K562 (cell line): Measurements from ENCODE around the gene TMBIM4. TPM values are rescaled to one million over a fixed set of nuclear protein-coding genes. Genes with fewer than 3 reads are reported as not detected.
"Not testable (repeated sequence)": the region's sequence is repeated elsewhere in the genome, so short reads cannot be mapped to it uniquely, and the experiment has no call there.

ENCODE experiments used
- ATAC-seq: fragments of 200-7000 bp; cut with Tn5 transposase; 3 replicates; pipeline ENCODE4 v1.9.1; 2020; ENCODE audit warnings: moderate library complexity
- BruUV-seq: library from RNA; stranded (reverse); fragments of 400-500 nt; replicated peaks from 2 replicates; lab custom pipeline; 2021; lab: Mats Ljungman, UMichigan
- CTCF ChIA-PET: fragments of 300-600 bp; formaldehyde crosslinking; extraction: SDS; loops from one replicate; lab custom pipeline; 2021; ENCODE audit warnings: low intra/inter-chr PET ratio; lab: Yijun Ruan, JAX
- POLR2A ChIA-PET: fragments of 300-600, 350-650 bp; sonication (Branson Sonifier 250); formaldehyde crosslinking; extraction: SDS; loops from one replicate; lab custom pipeline; 2021; ENCODE audit warnings: antibody characterized with exemption, inconsistent platforms; lab: Yijun Ruan, JAX
- DNase-seq, 4 experiments: peaks; one replicate each; pipeline versions ENCODE4 v3.0.0 to v3.0.0-alpha.2; 2011 to 2018; ENCODE audit warnings: low spot score in 3 of 4, mixed read lengths in 3 of 4; ENCODE audit errors: extremely low read depth in 1 of 4
- FAIRE-seq: peaks from 2 replicates; lab custom pipeline; 2011; peaks lifted over from hg19 to GRCh38; lab: Jason Lieb, UNC
- H2AFZ ChIP-seq: 2 replicates; pipeline ENCODE4 v1.6.0; 2011; ENCODE audit warnings: low read depth, low read length, control low read depth, inconsistent platforms
- H3K27ac ChIP-seq: fragments of 200-600 bp; 3 replicates; pipeline ENCODE4 v1.8.0; 2011; ENCODE audit warnings: low read depth, mild to moderate bottlenecking, control low read depth, inconsistent platforms, low read length, moderate library complexity, mixed read lengths; ENCODE audit errors: extremely low read depth
- H3K27me3 ChIP-seq, 2 experiments: fragments of 300-600 bp in 1 of 2; 2 replicates in 1 of 2; 3 replicates in 1 of 2; pipeline versions ENCODE4 v1.6.0 to v1.8.0; 2011; ENCODE audit warnings: inconsistent platforms in 2 of 2, low read length in 2 of 2, mild to moderate bottlenecking in 1 of 2, mixed read lengths in 1 of 2, moderate library complexity in 1 of 2; ENCODE audit not compliant: control insufficient read depth in 2 of 2, insufficient read depth in 2 of 2
- H3K36me3 ChIP-seq: fragments of 300-600 bp; 3 replicates; pipeline ENCODE4 v1.8.0; 2011; ENCODE audit warnings: mild to moderate bottlenecking, low read length, inconsistent platforms; ENCODE audit not compliant: control insufficient read depth, insufficient read depth
- H3K4me1 ChIP-seq, 2 experiments: fragments of 200-600 bp in 1 of 2; replicated peaks in 1 of 2; 2 replicates in 1 of 2; 3 replicates in 1 of 2; pipeline versions ENCODE4 v1.5.1 to v1.8.0; 2011; ENCODE audit warnings: inconsistent platforms in 2 of 2, low read length in 2 of 2, mild to moderate bottlenecking in 1 of 2, mixed read lengths in 1 of 2, moderate library complexity in 1 of 2; ENCODE audit not compliant: control insufficient read depth in 2 of 2, insufficient read depth in 2 of 2
- H3K4me2 ChIP-seq: 2 replicates; pipeline ENCODE4 v1.6.1; 2011; ENCODE audit warnings: low read length, control low read depth, inconsistent platforms, mixed read lengths; ENCODE audit not compliant: insufficient read depth
- H3K4me3 ChIP-seq: fragments of 200-600 bp; sonication (generic), shearing (Covaris generic); 2 replicates; pipeline ENCODE4 v1.5.1; 2016; ENCODE audit warnings: control low read depth, inconsistent platforms
- H3K79me2 ChIP-seq: fragments of 200-600 bp; 3 replicates; pipeline ENCODE4 v1.8.0; 2011; ENCODE audit warnings: low read length, inconsistent platforms; ENCODE audit not compliant: control insufficient read depth, insufficient read depth
- H3K9ac ChIP-seq, 2 experiments: 2 replicates each; pipeline versions ENCODE4 v1.6.0 to v1.6.1; 2011; ENCODE audit warnings: low read depth in 2 of 2, low read length in 2 of 2, control low read depth in 1 of 2, inconsistent platforms in 1 of 2, mild to moderate bottlenecking in 1 of 2, mixed read lengths in 1 of 2; ENCODE audit not compliant: insufficient read depth in 1 of 2
- H3K9me1 ChIP-seq: one replicate; pipeline ENCODE4 v1.6.0; 2011; ENCODE audit warnings: inconsistent platforms, mild to moderate bottlenecking, low read length, moderate library complexity; ENCODE audit not compliant: control insufficient read depth, insufficient read depth
- H3K9me3 ChIP-seq: replicated peaks from 2 replicates; pipeline ENCODE4 v1.5.1; 2011; ENCODE audit warnings: low read depth, low read length, inconsistent platforms; ENCODE audit not compliant: control insufficient read depth, insufficient read depth
- H4K20me1 ChIP-seq: replicated peaks from 2 replicates; pipeline ENCODE4 v1.6.1; 2011; ENCODE audit warnings: low read length, inconsistent platforms, mixed read lengths; ENCODE audit not compliant: control insufficient read depth, insufficient read depth
- BCOR ChIP-seq: fragments of 450-650 bp; IDR thresholded peaks from 2 replicates; pipeline ENCODE4 v1.6.1; 2016
- CBX3 ChIP-seq, 2 experiments: IDR thresholded peaks; 1 replicate in 1 of 2; 2 replicates in 1 of 2; pipeline ENCODE4 v1.6.1; 2012; ENCODE audit warnings: inconsistent platforms in 2 of 2, low read length in 2 of 2, borderline replicate concordance in 1 of 2, control low read depth in 1 of 2
- EHMT2 ChIP-seq: fragments of 450-650 bp; IDR thresholded peaks from 2 replicates; pipeline ENCODE4 v1.6.1; 2018; ENCODE audit warnings: antibody characterized with exemption
- KDM1A ChIP-seq, 2 experiments: fragments of 450-650 bp; IDR thresholded peaks; 2 replicates each; pipeline ENCODE4 v1.6.1; 2016; ENCODE audit warnings: mild to moderate bottlenecking in 2 of 2
- ZNF146 ChIP-seq: IDR thresholded peaks from one replicate; pipeline ENCODE4 v1.6.1; 2018; ENCODE audit warnings: missing compliant biosample characterization; ENCODE audit not compliant: unreplicated experiment
- WGBS: fragments of 100-300 bp; shearing (Covaris generic); methylation state at CpG from one replicate; pipeline ENCODE4 v1.1.6; 2016; ENCODE audit warnings: low coverage, mixed read lengths; ENCODE audit not compliant: insufficient coverage; ENCODE audit errors: missing lambda C conversion rate; 5-methylcytosine and 5-hydroxymethylcytosine counted together
- in situ Hi-C: fragments of 300-500 bp; cut with MboI; formaldehyde crosslinking; loops from 4 replicates; pipeline ENCODE4 v1.15.0; 2018; ENCODE audit warnings: inconsistent platforms, mixed read lengths
- intact Hi-C: fragments of 100-400 bp; cut with micrococcal nuclease; formaldehyde crosslinking; loops from 2 replicates; pipeline ENCODE4 v1.14.2; 2022
- polyA plus RNA-seq, 8 experiments: library from polyadenylated mRNA; depleted of rRNA in 4 of 8; stranded (reverse) in 5 of 8; unstranded in 3 of 8; fragments of >200 nt; fragmentation: Nextera tagmentation in 2 of 8; fragmentation: Illumina TruSeq in 1 of 8; extraction: Ambion mirVana in 2 of 8; extraction: Trizol in 1 of 8; gene quantifications; 2 replicates each; pipeline versions ENCODE4 v1.2.1 to v1.2.3, GENCODE V29; 2011 to 2014; ENCODE audit warnings: inconsistent platforms in 1 of 8, missing spikeins in 1 of 8
- total RNA-seq, 7 experiments: library from RNA; depleted of rRNA in 6 of 7; stranded (reverse); fragments of >200 nt in 6 of 7; fragmentation: Illumina TruSeq in 2 of 7; extraction: Trizol in 2 of 7; gene quantifications; 2 replicates each; pipeline versions ENCODE4 v1.2.1 to v1.2.3, GENCODE V29; 2011 to 2021; ENCODE audit warnings: low replicate concordance in 1 of 7

TMBIM4 gene
- total and polyA plus RNA-seq, 9 of the 15 experiments (the other 6 are each of a cell fraction or from before 2014, with no cell fraction given): 18.6 to 272 (median 50.0) TPM

GRCh38 chr12:66187036-66187435 lies 17.2 kb upstream of the TMBIM4 start:
- CTCF ChIA-PET: no interaction called here
- Histone ChIP-seq H3K9me1 (no peaks in the 10 kb centered on the region), H2AFZ (no peak overlapping the region), H4K20me1 (no peaks in the 10 kb centered on the region), H3K4me3 (no peak overlapping the region), H3K4me2 (no peak overlapping the region), H3K27me3 (peaks cover 17 to 29% of the 10 kb centered on the region in 2 experiments; a peak in 3 of 5 replicates), H3K9me3 (no peaks in the 10 kb centered on the region), H3K27ac (no peak overlapping the region), H3K79me2 (no peaks in the 10 kb centered on the region), H3K4me1 (peaks cover 0 to 7% of the 10 kb centered on the region in 2 experiments; a peak in 1 of 5 replicates), H3K9ac (no peak overlapping the region), H3K36me3 (no peaks in the 10 kb centered on the region)
- FAIRE-seq (no peak), ATAC-seq (no peak), DNase-seq (no peak)
- BruUV-seq: no TSS peak
- TF ChIP-seq KDM1A (IDR thresholded peaks at IDR 0.05) (no peak), CBX3 (IDR thresholded peaks at IDR 0.05; ENCODE audit: borderline replicate concordance in 1 of 2, low read length in 2 of 2) (no peak), EHMT2 (no peak)
- WGBS: 0% methylated on average over 2 of the region's 2 CpGs
- POLR2A ChIA-PET: interaction anchor here (0.6 to 1.1 kb wide), 2 partner anchors 15 to 176 kb away, joined by 3 read pairs; no protein-coding TSS in a partner anchor
- intact Hi-C loops: no loop called here
- in situ Hi-C loops: no loop called here

- DNase-seq, intact Hi-C loops, ATAC-seq, POLR2A ChIA-PET, H3K9me1 ChIP-seq, H4K20me1 ChIP-seq, H3K4me2 ChIP-seq, H2AFZ ChIP-seq, H3K79me2 ChIP-seq, H3K9ac ChIP-seq, H3K36me3 ChIP-seq, H3K4me3 ChIP-seq, BruUV-seq, H3K4me1 ChIP-seq, H3K9me3 ChIP-seq, H3K27ac ChIP-seq, FAIRE-seq, CTCF ChIA-PET, in situ Hi-C loops: not testable (repeated sequence)
- WGBS: 0% methylated on average over 1 of the region's 3 CpGs
- H3K27me3 ChIP-seq: peaks cover 10 to 17% of the 10 kb centered on the region in 2 experiments; a peak in 3 of 5 replicates
- peak; percentile 68 for TF ChIP-seq ZNF146 (CRISPR knock-in tag)
- 0 out of 2 replicates have a peak, but pooled peaks have one; percentile 15 for TF ChIP-seq BCOR
Measured at GRCh38 chr12:66184822-66185221, 15.0 kb upstream of the TMBIM4 start.
